ENCODE results near the gene CEP85L.

- no peak for TF ChIP-seq KDM4B (CRISPR knock-in tag; IDR thresholded peaks at IDR 0.05)
- TF ChIP-seq ZNF607 (CRISPR knock-in tag; IDR thresholded peaks at IDR 0.05; ENCODE audit: borderline replicate concordance) = no peak
- TF ChIP-seq POLR2A (IDR thresholded peaks at IDR 0.05; ENCODE audit: insufficient read depth in 1 of 2, low read depth in 2 of 2, low read length in 2 of 2) = no peak
- no peak for TF ChIP-seq PAX8 (CRISPR knock-in tag; IDR thresholded peaks at IDR 0.05; ENCODE audit: borderline replicate concordance)
- TF ChIP-seq ZBTB40 (IDR thresholded peaks at IDR 0.05) = no peak
- TF ChIP-seq ZBTB40 (CRISPR knock-in tag; IDR thresholded peaks at IDR 0.05) = no peak
- TF ChIP-seq POLR2G (IDR thresholded peaks at IDR 0.05; ENCODE audit: low read depth, low read length) = no peak
- TF ChIP-seq NPAS2 (CRISPR knock-in tag; IDR thresholded peaks at IDR 0.05; ENCODE audit: borderline replicate concordance) = no peak
- TF ChIP-seq ZNF335 (CRISPR knock-in tag; IDR thresholded peaks at IDR 0.05) = no peak
- no peak for TF ChIP-seq ESRRA (CRISPR knock-in tag; IDR thresholded peaks at IDR 0.05; ENCODE audit: low read depth)
- TF ChIP-seq BORCS8-MEF2B (CRISPR knock-in tag; IDR thresholded peaks at IDR 0.05) = no peak
- TF ChIP-seq EP300 (IDR thresholded peaks at IDR 0.05; ENCODE audit: low read depth in 2 of 2, low read length in 2 of 2) = no peak
- no peak for TF ChIP-seq EP300 (CRISPR knock-in tag; IDR thresholded peaks at IDR 0.05; ENCODE audit: borderline replicate concordance)
- TF ChIP-seq KLF9 (CRISPR knock-in tag; IDR thresholded peaks at IDR 0.05; ENCODE audit: low read depth) = no peak
- no peak for TF ChIP-seq CTCF (CRISPR knock-in tag; IDR thresholded peaks at IDR 0.05)
- TF ChIP-seq IRF2 (CRISPR knock-in tag; IDR thresholded peaks at IDR 0.05) = no peak
These were observed 91.7 kb downstream of the CEP85L start for GRCh38 chr6:118559659-118560058.

Measured in HepG2 (cell line).